ENCODE results near the gene PDCD4. TPM values are rescaled to one million over a fixed set of nuclear protein-coding genes. Genes with fewer than 3 reads are reported as not detected.

The PDCD4 gene
- total and polyA plus RNA-seq, 2 donors (not counting 3 experiments of a cell fraction or from before 2014, with no cell fraction given): 14.4 to 47.9 TPM

GRCh38 chr10:110845756-110846620, 25.7 kb upstream of the PDCD4 start:
- TF ChIP-seq EZH2 (IDR thresholded peaks at IDR 0.05; ENCODE audit: borderline replicate concordance, low read depth, low read length, severe bottlenecking): no peak
- TF ChIP-seq, protein P1, sequence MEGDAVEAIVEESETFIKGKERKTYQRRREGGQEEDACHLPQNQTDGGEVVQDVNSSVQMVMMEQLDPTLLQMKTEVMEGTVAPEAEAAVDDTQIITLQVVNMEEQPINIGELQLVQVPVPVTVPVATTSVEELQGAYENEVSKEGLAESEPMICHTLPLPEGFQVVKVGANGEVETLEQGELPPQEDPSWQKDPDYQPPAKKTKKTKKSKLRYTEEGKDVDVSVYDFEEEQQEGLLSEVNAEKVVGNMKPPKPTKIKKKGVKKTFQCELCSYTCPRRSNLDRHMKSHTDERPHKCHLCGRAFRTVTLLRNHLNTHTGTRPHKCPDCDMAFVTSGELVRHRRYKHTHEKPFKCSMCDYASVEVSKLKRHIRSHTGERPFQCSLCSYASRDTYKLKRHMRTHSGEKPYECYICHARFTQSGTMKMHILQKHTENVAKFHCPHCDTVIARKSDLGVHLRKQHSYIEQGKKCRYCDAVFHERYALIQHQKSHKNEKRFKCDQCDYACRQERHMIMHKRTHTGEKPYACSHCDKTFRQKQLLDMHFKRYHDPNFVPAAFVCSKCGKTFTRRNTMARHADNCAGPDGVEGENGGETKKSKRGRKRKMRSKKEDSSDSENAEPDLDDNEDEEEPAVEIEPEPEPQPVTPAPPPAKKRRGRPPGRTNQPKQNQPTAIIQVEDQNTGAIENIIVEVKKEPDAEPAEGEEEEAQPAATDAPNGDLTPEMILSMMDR (IDR thresholded peaks at IDR 0.05; ENCODE audit: extremely low read depth in 1 of 2, insufficient read depth in 1 of 2, low read depth in 1 of 2, low read length in 2 of 2): no peak
- TF ChIP-seq POLR2AphosphoS5 (IDR thresholded peaks at IDR 0.05; ENCODE audit: insufficient read depth, low read depth, low read length): no peak
- no peak for TF ChIP-seq GATA2 (IDR thresholded peaks at IDR 0.05; ENCODE audit: insufficient read depth, insufficient read length, low read depth, low read length)
- TF ChIP-seq JUN (IDR thresholded peaks at IDR 0.05; ENCODE audit: borderline replicate concordance, insufficient read depth, insufficient read length, low read depth): no peak
- no peak for TF ChIP-seq FOS (IDR thresholded peaks at IDR 0.05; ENCODE audit: borderline replicate concordance, insufficient read depth, low read length)
- TF ChIP-seq MYC (IDR thresholded peaks at IDR 0.05; ENCODE audit: low read depth, low read length): no peak
- TF ChIP-seq, protein P2, sequence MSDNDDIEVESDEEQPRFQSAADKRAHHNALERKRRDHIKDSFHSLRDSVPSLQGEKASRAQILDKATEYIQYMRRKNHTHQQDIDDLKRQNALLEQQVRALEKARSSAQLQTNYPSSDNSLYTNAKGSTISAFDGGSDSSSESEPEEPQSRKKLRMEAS (IDR thresholded peaks at IDR 0.05; ENCODE audit: insufficient read depth, insufficient read length): no peak
- TF ChIP-seq POLR2A (IDR thresholded peaks at IDR 0.05; ENCODE audit: low read depth, low read length): no peak
- POLR2A ChIA-PET: no interaction called here
- intact Hi-C loops (cut with micrococcal nuclease): no loop called here
- H2AFZ ChIP-seq (ENCODE audit: low read depth, low read length): no peak overlapping the region
- H3K9ac ChIP-seq (replicated peaks; ENCODE audit: extremely low read depth, insufficient read depth, low read length): no peak overlapping the region
- H3K4me2 ChIP-seq (ENCODE audit: insufficient read depth, low read length): no peak overlapping the region
- BruUV-seq (replicated peaks): no TSS peak
- dilution Hi-C loops (cut with MboI; ENCODE audit: extremely low pct_ligation_motif_present, low sequenced_read_pairs): no loop called here
- no peak overlapping the region for H3K4me3 ChIP-seq (replicated peaks in 1 of 3; ENCODE audit: insufficient read depth in 1 of 3, low read depth in 1 of 3, low read length in 3 of 3)
- H3K4me1 ChIP-seq (ENCODE audit: control insufficient read depth, extremely low read depth, insufficient read depth, low read length): no peaks in the 10 kb centered on the region
- no peaks in the 10 kb centered on the region for H3K9me3 ChIP-seq (replicated peaks; ENCODE audit: control insufficient read depth, insufficient read depth, low read length)
- no peaks in the 10 kb centered on the region for H3K9me1 ChIP-seq (replicated peaks; ENCODE audit: control insufficient read depth, extremely low read depth, insufficient read depth, low read length)
- DNase-seq (ENCODE audit: low read depth, low spot score) (no peak), FAIRE-seq (no peak)
- no peak overlapping the region for H3K27ac ChIP-seq (ENCODE audit: insufficient read depth, low read depth, low read length)
- no peaks in the 10 kb centered on the region for H3K36me3 ChIP-seq (ENCODE audit: control insufficient read depth in 2 of 2, extremely low read depth in 1 of 2, insufficient read depth in 2 of 2, low read length in 2 of 2)
- H4K20me1 ChIP-seq (replicated peaks; ENCODE audit: control insufficient read depth, extremely low read depth, insufficient read depth, low read length): no peaks in the 10 kb centered on the region
- H3K79me2 ChIP-seq (ENCODE audit: control insufficient read depth, insufficient read depth, low read length): no peaks in the 10 kb centered on the region
- CTCF ChIA-PET: interaction anchor here (0.8 to 1.2 kb wide), 4 partner anchors 9 to 39 kb away, joined by 3 read pairs; no protein-coding TSS in a partner anchor
- H3K27me3 ChIP-seq (ENCODE audit: control insufficient read depth in 2 of 2, insufficient read depth in 2 of 2, low read length in 2 of 2): no peaks in the 10 kb centered on the region

All from endothelial cell of umbilical vein (primary cell).